Measurements from ENCODE around the gene UBE2O. TPM values are rescaled to one million over a fixed set of nuclear protein-coding genes. Genes with fewer than 3 reads are reported as not detected.

The UBE2O gene
- total RNA-seq, 2 experiments from 2014 or later: 43.4 to 79.6 TPM

GRCh38 chr17:76434870-76435269, 18.1 kb downstream of the UBE2O start:
- BruUV-seq (replicated peaks): no TSS peak
- TF ChIP-seq CTCF (conservative IDR thresholded peaks at IDR 0.05; ENCODE audit: low read length): no peak
- TF ChIP-seq EZH2phosphoT487 (IDR thresholded peaks at IDR 0.05; ENCODE audit: borderline replicate concordance, low read depth, low read length): no peak
- Histone ChIP-seq H3K79me2 (ENCODE audit: insufficient read depth, low read depth, low read length) (peaks cover 98% of the 10 kb centered on the region), H3K9me3 (ENCODE audit: low read length) (no peaks in the 10 kb centered on the region), H3K9me2 (ENCODE audit: insufficient read depth, low read length) (no peaks in the 10 kb centered on the region), H2AFZ (ENCODE audit: low read length) (no peak overlapping the region), H3K4me2 (ENCODE audit: low read length) (peak overlapping the region; percentile 65), H4K20me1 (ENCODE audit: insufficient read depth, low read length) (peaks cover 3% of the 10 kb centered on the region; the same call in 1 of the 2 replicates), H3K27ac (ENCODE audit: low read depth, low read length, poor library complexity, severe bottlenecking) (no peak overlapping the region), H3K36me3 (ENCODE audit: insufficient read depth, low read length) (peaks cover 31% of the 10 kb centered on the region), H3K4me3 (ENCODE audit: low read depth, low read length, poor library complexity, severe bottlenecking) (no peak overlapping the region), H3K4me1 (ENCODE audit: insufficient read depth, low read length, poor library complexity, severe bottlenecking) (peaks cover 84% of the 10 kb centered on the region)
- POLR2A ChIA-PET: interaction anchor here (0.6 to 1.4 kb wide), 6 partner anchors 9 to 909 kb away, joined by 3 to 4 read pairs (median 4); partner anchors contain the start of gene LLGL2
- DNase-seq (ENCODE audit: low spot score): no peak
- CTCF ChIA-PET (ENCODE audit: unreplicated experiment): interaction anchor here (0.5 to 1.5 kb wide), 3 partner anchors 7 to 24 kb away, joined by 3 to 7 read pairs (median 3); no protein-coding TSS in a partner anchor
- intact Hi-C loops (cut with micrococcal nuclease; ENCODE audit: unreplicated experiment): no loop called here

DNA sequence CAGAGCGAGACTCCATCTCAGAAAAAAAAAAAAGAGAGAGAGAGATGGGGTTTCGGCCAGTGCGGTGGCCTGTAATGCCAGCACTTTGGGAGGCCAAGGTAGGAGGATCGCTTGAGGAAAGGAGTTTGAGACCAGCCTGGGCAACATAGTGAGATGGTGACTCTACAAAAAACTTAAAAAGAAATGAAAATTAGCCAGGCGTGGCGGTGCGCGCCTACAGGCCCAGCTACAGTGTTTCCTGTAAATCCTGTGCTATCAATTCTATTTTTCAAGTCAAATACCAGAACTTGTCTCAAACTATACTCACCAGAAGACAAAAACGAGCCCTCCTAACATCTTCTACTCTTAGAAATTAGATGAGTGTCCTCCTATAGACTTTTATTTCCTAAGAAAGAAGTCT, 19.3 kb downstream of the UBE2O start:
- Histone ChIP-seq H3K4me1 (ENCODE audit: insufficient read depth, low read length, poor library complexity, severe bottlenecking) (peaks cover 84% of the 10 kb centered on the region), H3K9me2 (ENCODE audit: insufficient read depth, low read length) (no peaks in the 10 kb centered on the region), H3K4me2 (ENCODE audit: low read length) (peak overlapping the region; percentile 65), H3K9me3 (ENCODE audit: low read length) (no peaks in the 10 kb centered on the region), H3K27ac (ENCODE audit: low read depth, low read length, poor library complexity, severe bottlenecking) (peak overlapping the region; percentile 92), H2AFZ (ENCODE audit: low read length) (no peak overlapping the region), H3K79me2 (ENCODE audit: insufficient read depth, low read depth, low read length) (peaks cover 98% of the 10 kb centered on the region), H3K4me3 (ENCODE audit: low read depth, low read length, poor library complexity, severe bottlenecking) (peak overlapping the region; percentile 18), H3K36me3 (ENCODE audit: insufficient read depth, low read length) (peaks cover 20% of the 10 kb centered on the region; the same call in 1 of the 2 replicates), H4K20me1 (ENCODE audit: insufficient read depth, low read length) (no peaks in the 10 kb centered on the region)
- no TSS peak for BruUV-seq (replicated peaks)
- peak; percentile 34 for DNase-seq (ENCODE audit: low spot score)
- ChIA-PET POLR2A (no interaction called here), CTCF (ENCODE audit: unreplicated experiment) (no interaction called here)
- intact Hi-C loops (cut with micrococcal nuclease; ENCODE audit: unreplicated experiment): loop anchor here (2.0 kb wide), 1 partner anchor 19 kb away; the partner anchor contains the start of gene UBE2O
- TF ChIP-seq CTCF (conservative IDR thresholded peaks at IDR 0.05; ENCODE audit: low read length) (no peak), EZH2phosphoT487 (IDR thresholded peaks at IDR 0.05; ENCODE audit: borderline replicate concordance, low read depth, low read length) (no peak)

- no TSS peak for BruUV-seq (replicated peaks)
- no peak overlapping the region for H2AFZ ChIP-seq (ENCODE audit: low read length)
- no peaks in the 10 kb centered on the region for H3K9me2 ChIP-seq (ENCODE audit: insufficient read depth, low read length)
- H3K4me3 ChIP-seq (ENCODE audit: low read depth, low read length, poor library complexity, severe bottlenecking): peak overlapping the region; percentile 26
- no peaks in the 10 kb centered on the region for H3K9me3 ChIP-seq (ENCODE audit: low read length)
- H3K4me1 ChIP-seq (ENCODE audit: insufficient read depth, low read length, poor library complexity, severe bottlenecking): peaks cover 83% of the 10 kb centered on the region
- H3K4me2 ChIP-seq (ENCODE audit: low read length): peak overlapping the region; percentile 65
- H3K36me3 ChIP-seq (ENCODE audit: insufficient read depth, low read length): peaks cover 15% of the 10 kb centered on the region; the same call in 1 of the 2 replicates
- intact Hi-C loops (cut with micrococcal nuclease; ENCODE audit: unreplicated experiment): loop anchor here (2.0 kb wide), 1 partner anchor 20 kb away; the partner anchor contains the start of gene UBE2O
- H3K79me2 ChIP-seq (ENCODE audit: insufficient read depth, low read depth, low read length): peaks cover 96% of the 10 kb centered on the region
- H4K20me1 ChIP-seq (ENCODE audit: insufficient read depth, low read length): no peaks in the 10 kb centered on the region
- ChIA-PET CTCF (ENCODE audit: unreplicated experiment) (no interaction called here), POLR2A (no interaction called here)
- peak overlapping the region; percentile 92 for H3K27ac ChIP-seq (ENCODE audit: low read depth, low read length, poor library complexity, severe bottlenecking)
- peak; percentile 71 for DNase-seq (ENCODE audit: low spot score)
- no peak for TF ChIP-seq EZH2phosphoT487 (IDR thresholded peaks at IDR 0.05; ENCODE audit: borderline replicate concordance, low read depth, low read length)
- TF ChIP-seq CTCF (conservative IDR thresholded peaks at IDR 0.05; ENCODE audit: low read length): peak; percentile 83
Observed at GRCh38 chr17:76432712-76433336, 20.1 kb downstream of the UBE2O start.
